Nephron progenitor cell (in vitro differentiated cells): ENCODE measurements around the gene RHOV.

Source experiments
- DNase-seq: peaks from one replicate; pipeline ENCODE4 v3.0.0; 2021
- H3K27ac Mint-ChIP-seq: 2 replicates; pipeline ENCODE4 v1.8.0; 2021; ENCODE audit warnings: mild to moderate bottlenecking, moderate library complexity, mixed read lengths
- H3K27me3 Mint-ChIP-seq: 2 replicates; pipeline ENCODE4 v1.8.0; 2021; ENCODE audit warnings: mild to moderate bottlenecking, low read depth, mixed read lengths; ENCODE audit not compliant: poor library complexity
- H3K36me3 Mint-ChIP-seq: 2 replicates; pipeline ENCODE4 v1.8.0; 2021; ENCODE audit warnings: low read depth, mixed read lengths
- H3K4me1 Mint-ChIP-seq: 2 replicates; pipeline ENCODE4 v1.8.0; 2021; ENCODE audit warnings: mixed read lengths
- H3K4me3 Mint-ChIP-seq: 2 replicates; pipeline ENCODE4 v1.8.0; 2021; ENCODE audit warnings: mild to moderate bottlenecking, moderate library complexity, mixed read lengths
- H3K9me3 Mint-ChIP-seq: 2 replicates; pipeline ENCODE4 v1.8.0; 2021; ENCODE audit warnings: mild to moderate bottlenecking, moderate library complexity, mixed read lengths
- CTCF ChIP-seq: fragments of 200-600 bp; sonication (generic); IDR thresholded peaks from 2 replicates; pipeline ENCODE4 v1.5.0; 2021; ENCODE audit warnings: antibody characterized with exemption

Gene RHOV

GRCh38 chr15:40832903-40833302 lies 41.1 kb downstream of the RHOV start:
- Mint-ChIP-seq H3K27ac (no peak overlapping the region), H3K4me3 (no peak overlapping the region), H3K27me3 (peaks cover 4% of the 10 kb centered on the region), H3K4me1 (peaks cover 10% of the 10 kb centered on the region), H3K9me3 (no peaks in the 10 kb centered on the region), H3K36me3 (no peaks in the 10 kb centered on the region)
- no peak for DNase-seq
- TF ChIP-seq CTCF = no peak

DNA sequence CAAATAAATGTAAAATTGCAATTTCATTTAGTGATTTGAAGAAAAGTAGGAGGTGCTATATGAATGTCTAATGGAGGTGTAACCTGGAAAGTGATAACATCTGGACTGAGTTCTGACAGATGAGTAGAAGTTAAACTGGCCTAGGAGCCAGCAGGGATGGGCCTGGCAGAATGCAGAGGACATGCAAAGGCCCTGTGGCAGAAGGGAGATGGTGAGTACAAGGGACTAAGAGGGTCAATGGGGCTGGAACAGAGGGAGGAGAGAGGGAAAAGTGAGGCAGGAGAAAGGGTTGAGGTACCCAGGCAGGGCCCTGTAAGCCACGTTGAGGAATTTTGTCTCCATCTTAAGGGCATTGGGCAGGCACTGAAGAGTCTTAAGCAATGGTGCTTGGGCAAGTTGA lies 42.2 kb downstream of the RHOV start:
- H3K27ac Mint-ChIP-seq = no peak overlapping the region
- TF ChIP-seq CTCF = no peak
- no peaks in the 10 kb centered on the region for H3K36me3 Mint-ChIP-seq
- no peak overlapping the region for H3K4me3 Mint-ChIP-seq
- peaks cover 10% of the 10 kb centered on the region for H3K4me1 Mint-ChIP-seq
- DNase-seq = no peak
- H3K9me3 Mint-ChIP-seq = no peaks in the 10 kb centered on the region
- peaks cover 4% of the 10 kb centered on the region for H3K27me3 Mint-ChIP-seq

GRCh38 chr15:40830884-40831283 lies 43.1 kb downstream of the RHOV start:
- no peak for DNase-seq
- H3K27me3 Mint-ChIP-seq = peaks cover 4% of the 10 kb centered on the region
- no peaks in the 10 kb centered on the region for H3K36me3 Mint-ChIP-seq
- H3K4me3 Mint-ChIP-seq = no peak overlapping the region
- H3K4me1 Mint-ChIP-seq = peaks cover 6% of the 10 kb centered on the region
- no peak for TF ChIP-seq CTCF
- H3K27ac Mint-ChIP-seq = peak overlapping the region; percentile 32
- no peaks in the 10 kb centered on the region for H3K9me3 Mint-ChIP-seq

- TF ChIP-seq CTCF = no peak
- H3K27me3 Mint-ChIP-seq = peaks cover 14% of the 10 kb centered on the region
- no peak overlapping the region for H3K27ac Mint-ChIP-seq
- no peak for DNase-seq
- no peak overlapping the region for H3K4me3 Mint-ChIP-seq
- no peaks in the 10 kb centered on the region for H3K36me3 Mint-ChIP-seq
- no peaks in the 10 kb centered on the region for H3K9me3 Mint-ChIP-seq
- H3K4me1 Mint-ChIP-seq = peaks cover 10% of the 10 kb centered on the region
Measured at GRCh38 chr15:40829115-40829514, 44.9 kb downstream of the RHOV start.

DNA sequence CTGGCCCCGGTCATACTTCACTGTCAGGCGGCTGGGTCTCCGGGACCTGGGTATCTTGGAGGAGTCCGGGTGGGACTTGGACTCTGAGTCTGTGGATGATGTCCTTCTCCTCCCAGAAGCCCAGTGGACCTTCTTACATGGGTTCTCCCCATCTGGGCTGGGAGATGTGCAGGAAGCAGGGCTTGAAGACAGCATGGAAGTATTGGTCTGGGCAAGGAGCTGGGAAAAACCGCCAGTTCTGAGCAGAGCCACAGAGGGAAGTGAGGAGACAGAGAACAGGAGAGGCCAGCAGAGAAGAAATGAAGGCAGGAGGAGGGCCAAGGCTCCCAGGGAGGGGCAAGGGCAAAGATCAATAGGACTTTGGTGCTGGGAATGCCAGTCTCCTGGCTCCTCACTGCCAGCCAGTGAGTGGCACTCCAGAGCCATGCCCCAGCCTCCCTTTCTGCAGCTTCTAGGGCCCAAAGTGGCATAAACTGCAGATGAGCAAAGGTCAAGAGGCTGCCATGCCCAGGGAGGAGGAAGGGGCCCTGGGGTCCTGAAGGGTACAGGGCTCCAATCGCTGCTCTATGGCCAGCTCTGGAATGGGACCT lies 45.5 kb downstream of the RHOV start, which contains the start of gene PPP1R14D:
TSS of gene PPP1R14D (minus strand) at position 262 of the 590 bp plus-strand sequence. CDS start at position 195, 67 bp downstream.
- DNase-seq = no peak
- no peak for TF ChIP-seq CTCF
- H3K4me1 Mint-ChIP-seq = peaks cover 10% of the 10 kb centered on the region
- no peak within 1 kb of the TSS for H3K4me3 Mint-ChIP-seq
- H3K27ac Mint-ChIP-seq = no peak within 1 kb of the TSS
- H3K36me3 Mint-ChIP-seq = no peaks in the 10 kb centered on the region
- H3K27me3 Mint-ChIP-seq = peaks cover 14% of the 10 kb centered on the region
- H3K9me3 Mint-ChIP-seq = no peaks in the 10 kb centered on the region

GRCh38 chr15:40826423-40827075 lies 47.5 kb downstream of the RHOV start:
- H3K4me1 Mint-ChIP-seq = peaks cover 10% of the 10 kb centered on the region
- H3K4me3 Mint-ChIP-seq = no peak overlapping the region
- H3K9me3 Mint-ChIP-seq = no peaks in the 10 kb centered on the region
- no peak for TF ChIP-seq CTCF
- H3K27me3 Mint-ChIP-seq = peaks cover 14% of the 10 kb centered on the region
- no peak overlapping the region for H3K27ac Mint-ChIP-seq
- DNase-seq = no peak
- H3K36me3 Mint-ChIP-seq = no peaks in the 10 kb centered on the region
